HepG2 (cell line): ENCODE measurements around the gene FAM83C. TPM values are rescaled to one million over a fixed set of nuclear protein-coding genes. Genes with fewer than 3 reads are reported as not detected.

Source experiments
- ARID4A ChIP-seq: sonication (generic); formaldehyde crosslinking; IDR thresholded peaks from 2 replicates; pipeline ENCODE4 v1.5.0; 2020; ENCODE audit warnings: mild to moderate bottlenecking, missing genetic modification reagents, borderline replicate concordance
- FOXA1 ChIP-seq, 2 experiments: fragments of 450-650 bp in 1 of 2; sonication (generic) in 1 of 2; formaldehyde crosslinking in 1 of 2; IDR thresholded peaks; 2 replicates each; pipeline versions ENCODE4 v1.4.0 to v1.6.1; 2016 to 2020; ENCODE audit warnings: missing genetic modification reagents in 1 of 2
- GZF1 ChIP-seq: sonication (generic); formaldehyde crosslinking; IDR thresholded peaks from 2 replicates; pipeline ENCODE4 v1.5.1; 2020; ENCODE audit warnings: mild to moderate bottlenecking, missing genetic modification reagents
- HNRNPK ChIP-seq: fragments of 200-400 bp; formaldehyde crosslinking; IDR thresholded peaks from 2 replicates; pipeline ENCODE4 v1.6.1; 2018; ENCODE audit warnings: low read length, low read depth, moderate library complexity, mild to moderate bottlenecking; ENCODE audit not compliant: poor library complexity, severe bottlenecking
- ISX ChIP-seq: sonication (generic); formaldehyde crosslinking; conservative IDR thresholded peaks from 2 replicates; pipeline ENCODE4 v1.5.0; 2020; ENCODE audit warnings: missing genetic modification reagents
- MIER2 ChIP-seq: IDR thresholded peaks from 2 replicates; pipeline ENCODE4 v1.6.1; 2016; ENCODE audit warnings: missing biosample characterization, missing genetic modification reagents
- NFKBIZ ChIP-seq: IDR thresholded peaks from 2 replicates; pipeline ENCODE4 v1.6.1; 2018; ENCODE audit warnings: missing genetic modification reagents, missing compliant biosample characterization
- NPAS2 ChIP-seq: sonication (generic); formaldehyde crosslinking; IDR thresholded peaks from 2 replicates; pipeline ENCODE4 v1.8.0; 2022; ENCODE audit warnings: mild to moderate bottlenecking, missing genetic modification reagents, borderline replicate concordance
- RAD21 ChIP-seq: fragments of 450-650 bp; formaldehyde crosslinking; IDR thresholded peaks from 2 replicates; pipeline ENCODE4 v1.5.0; 2020; ENCODE audit warnings: mild to moderate bottlenecking
- RARG ChIP-seq: sonication (generic); formaldehyde crosslinking; IDR thresholded peaks from 2 replicates; pipeline ENCODE4 v1.4.0; 2020; ENCODE audit warnings: low read depth, mild to moderate bottlenecking, missing genetic modification reagents
- YEATS4 ChIP-seq: sonication (generic); formaldehyde crosslinking; IDR thresholded peaks from 2 replicates; pipeline ENCODE4 v1.4.0; 2020; ENCODE audit warnings: missing genetic modification reagents, borderline replicate concordance
- ZC3H13 ChIP-seq: sonication (generic); formaldehyde crosslinking; IDR thresholded peaks from 2 replicates; pipeline ENCODE4 v1.8.1; 2023; ENCODE audit warnings: mild to moderate bottlenecking, missing genetic modification reagents, moderate library complexity
- ZMYM2 ChIP-seq: sonication (generic); formaldehyde crosslinking; IDR thresholded peaks from 2 replicates; pipeline ENCODE4 v1.8.0; 2022; ENCODE audit warnings: mild to moderate bottlenecking, missing genetic modification reagents
- ZNF121 ChIP-seq: sonication (generic); formaldehyde crosslinking; IDR thresholded peaks from 2 replicates; pipeline ENCODE4 v1.5.0; 2020; ENCODE audit warnings: mild to moderate bottlenecking, missing genetic modification reagents
- ZNF276 ChIP-seq: sonication (generic); formaldehyde crosslinking; IDR thresholded peaks from 2 replicates; pipeline ENCODE4 v1.4.0; 2020; ENCODE audit warnings: mild to moderate bottlenecking, low read depth, missing genetic modification reagents
- ZNF614 ChIP-seq: IDR thresholded peaks from 2 replicates; pipeline ENCODE4 v1.6.1; 2018; ENCODE audit warnings: missing biosample characterization, missing genetic modification reagents, inconsistent platforms, borderline replicate concordance
- ZSCAN12 ChIP-seq: sonication (generic); formaldehyde crosslinking; IDR thresholded peaks from 2 replicates; pipeline ENCODE4 v1.9.0; 2021; ENCODE audit warnings: mild to moderate bottlenecking, missing genetic modification reagents
- polyA plus RNA-seq, 8 experiments: library from polyadenylated mRNA; depleted of rRNA in 3 of 8; stranded (reverse) in 7 of 8; unstranded in 1 of 8; fragments of >200 nt; fragmentation: Illumina TruSeq in 4 of 8; extraction: Trizol in 4 of 8; gene quantifications; 2 replicates each; pipeline versions ENCODE4 v1.2.1 to v1.2.3, GENCODE V29; 2011 to 2016; ENCODE audit warnings: low read depth in 4 of 8, missing spikeins in 1 of 8, mixed read lengths in 1 of 8; ENCODE audit not compliant: insufficient read depth in 1 of 8
- total RNA-seq, 5 experiments: library from RNA; depleted of rRNA; stranded (reverse); fragments of >200 nt; fragmentation: Illumina TruSeq; extraction: Trizol; gene quantifications; 2 replicates each; pipeline ENCODE4 v1.2.3, GENCODE V29; 2016; ENCODE audit warnings: low read depth in 1 of 5
- TF ChIP-seq, protein P1 (sequence below): sonication (generic); formaldehyde crosslinking; conservative IDR thresholded peaks from 2 replicates; pipeline ENCODE4 v1.8.0; 2022; ENCODE audit warnings: mild to moderate bottlenecking, moderate library complexity, missing genetic modification reagents
- TF ChIP-seq, protein P2 (sequence below): sonication (generic); formaldehyde crosslinking; IDR thresholded peaks from 2 replicates; pipeline ENCODE4 v1.9.0; 2021; ENCODE audit warnings: missing genetic modification reagents, mild to moderate bottlenecking, borderline replicate concordance

Gene FAM83C
- total and polyA plus RNA-seq, 2 of the 13 experiments (the other 11 are each of a cell fraction or from before 2014, with no cell fraction given), result 0.04 TPM; not detected in 1

DNA sequence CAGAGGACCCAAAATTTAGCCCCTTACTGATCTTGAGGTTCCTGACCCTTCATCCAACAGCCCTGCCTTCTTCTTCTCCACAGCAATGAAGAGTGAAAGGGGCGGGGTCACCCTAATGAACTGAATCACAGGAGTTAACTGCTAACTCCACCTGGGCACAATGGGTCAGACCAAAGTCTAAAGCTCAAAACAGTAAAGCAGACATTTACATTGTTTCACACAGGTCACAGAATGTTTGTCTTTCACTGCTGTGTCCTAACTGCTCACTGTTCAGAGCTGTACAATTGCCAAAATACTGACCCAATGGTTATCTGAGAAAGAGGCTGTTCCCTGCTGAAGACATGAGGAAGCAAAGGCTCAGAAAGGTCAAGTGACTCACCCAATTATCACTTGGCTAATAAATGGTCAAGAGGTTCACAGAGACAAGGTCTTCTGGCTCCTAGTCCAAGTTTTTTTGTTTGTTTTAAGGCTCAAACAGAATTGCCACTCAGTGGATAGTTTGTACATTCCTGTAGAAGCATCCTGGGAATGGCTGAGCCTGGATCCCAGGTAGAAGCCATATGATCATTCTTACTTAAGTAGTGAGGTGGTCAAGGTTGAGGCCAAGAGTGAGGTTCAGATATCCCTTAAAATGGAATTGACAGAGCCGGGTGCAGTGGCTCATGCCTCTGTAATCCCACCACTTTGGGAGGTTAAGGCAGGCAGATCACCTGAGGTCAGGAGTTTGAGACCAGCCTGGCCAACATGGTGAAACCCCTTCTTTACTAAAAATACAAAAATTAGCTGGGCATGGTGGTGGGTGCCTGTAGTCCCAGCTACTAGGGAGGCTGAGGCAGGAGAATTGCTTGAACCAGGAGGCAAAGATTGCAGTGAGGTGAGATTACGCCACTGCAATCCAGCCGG lies 35.1 kb upstream of the FAM83C start (continued):
- TF ChIP-seq ZNF614 (CRISPR knock-in tag), result peak; percentile 98
- TF ChIP-seq RAD21 (CRISPR knock-in tag), result peak; percentile 28
- TF ChIP-seq, protein P1, sequence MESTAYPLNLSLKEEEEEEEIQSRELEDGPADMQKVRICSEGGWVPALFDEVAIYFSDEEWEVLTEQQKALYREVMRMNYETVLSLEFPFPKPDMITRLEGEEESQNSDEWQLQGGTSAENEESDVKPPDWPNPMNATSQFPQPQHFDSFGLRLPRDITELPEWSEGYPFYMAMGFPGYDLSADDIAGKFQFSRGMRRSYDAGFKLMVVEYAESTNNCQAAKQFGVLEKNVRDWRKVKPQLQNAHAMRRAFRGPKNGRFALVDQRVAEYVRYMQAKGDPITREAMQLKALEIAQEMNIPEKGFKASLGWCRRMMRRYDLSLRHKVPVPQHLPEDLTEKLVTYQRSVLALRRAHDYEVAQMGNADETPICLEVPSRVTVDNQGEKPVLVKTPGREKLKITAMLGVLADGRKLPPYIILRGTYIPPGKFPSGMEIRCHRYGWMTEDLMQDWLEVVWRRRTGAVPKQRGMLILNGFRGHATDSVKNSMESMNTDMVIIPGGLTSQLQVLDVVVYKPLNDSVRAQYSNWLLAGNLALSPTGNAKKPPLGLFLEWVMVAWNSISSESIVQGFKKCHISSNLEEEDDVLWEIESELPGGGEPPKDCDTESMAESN, result peak; percentile 86; the same call in 1 of the 2 replicates
- peak; percentile 80 for TF ChIP-seq ZNF121 (CRISPR knock-in tag)
- TF ChIP-seq RARG (CRISPR knock-in tag), result 0 out of 2 replicates have a peak, but pooled peaks have one; percentile 84
- peak; percentile 85; the same call in 1 of the 2 replicates for TF ChIP-seq ARID4A (CRISPR knock-in tag)
- TF ChIP-seq MIER2 (CRISPR knock-in tag), result peak; percentile 82
- no peak for TF ChIP-seq HNRNPK
- no peak for TF ChIP-seq ZNF276 (CRISPR knock-in tag)
- no peak for TF ChIP-seq FOXA1 (IDR thresholded peaks at IDR 0.05)
- TF ChIP-seq FOXA1 (CRISPR knock-in tag; IDR thresholded peaks at IDR 0.05), result peak; percentile 82
- TF ChIP-seq, protein P2, sequence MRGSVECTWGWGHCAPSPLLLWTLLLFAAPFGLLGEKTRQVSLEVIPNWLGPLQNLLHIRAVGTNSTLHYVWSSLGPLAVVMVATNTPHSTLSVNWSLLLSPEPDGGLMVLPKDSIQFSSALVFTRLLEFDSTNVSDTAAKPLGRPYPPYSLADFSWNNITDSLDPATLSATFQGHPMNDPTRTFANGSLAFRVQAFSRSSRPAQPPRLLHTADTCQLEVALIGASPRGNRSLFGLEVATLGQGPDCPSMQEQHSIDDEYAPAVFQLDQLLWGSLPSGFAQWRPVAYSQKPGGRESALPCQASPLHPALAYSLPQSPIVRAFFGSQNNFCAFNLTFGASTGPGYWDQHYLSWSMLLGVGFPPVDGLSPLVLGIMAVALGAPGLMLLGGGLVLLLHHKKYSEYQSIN, result no peak
- 0 out of 2 replicates have a peak, but pooled peaks have one; percentile 13 for TF ChIP-seq ZSCAN12 (CRISPR knock-in tag)
- peak; percentile 88; the same call in 1 of the 2 replicates for TF ChIP-seq YEATS4 (CRISPR knock-in tag)
- TF ChIP-seq ISX (CRISPR knock-in tag), result no peak
- peak; percentile 97 for TF ChIP-seq ZMYM2 (CRISPR knock-in tag)
- TF ChIP-seq ZC3H13 (CRISPR knock-in tag), result no peak
- TF ChIP-seq GZF1, result no peak
- TF ChIP-seq NFKBIZ (CRISPR knock-in tag), result peak; percentile 86; the same call in 1 of the 2 replicates
- no peak for TF ChIP-seq NPAS2
